Activated T-cell treated with anti-CD3 and anti-CD28 coated beads, Interleukin-2, amount 50 U/mL, for 72 hours (primary cell): Measurements from ENCODE around the gene CRYBA4. TPM values are rescaled to one million over a fixed set of nuclear protein-coding genes. Genes with fewer than 3 reads are reported as not detected.
A peak's percentile ranks its signal among the peaks of the same experiment; 100 is the strongest.

Experiments used
- ATAC-seq, 2 donors: fragments of 150-1000 bp; cut with Tn5 transposase; replicated peaks in 1 of 2; 2 replicates each; pipeline ENCODE4 v1.10.0; 2021; ENCODE audit warnings: moderate library complexity in 2 of 2, mild to moderate bottlenecking in 1 of 2
- DNase-seq, 2 donors: peaks; one replicate each; pipeline ENCODE4 v3.0.0; 2021 to 2022; ENCODE audit warnings: mixed read lengths in 1 of 2
- H3K27ac Mint-ChIP-seq: one replicate; pipeline ENCODE4 v1.8.0; 2022; ENCODE audit warnings: mild to moderate bottlenecking, moderate library complexity, mixed read lengths
- H3K27me3 Mint-ChIP-seq: one replicate; pipeline ENCODE4 v1.8.0; 2022; ENCODE audit warnings: low read depth, mixed read lengths
- H3K36me3 Mint-ChIP-seq, 2 donors: one replicate each; pipeline ENCODE4 v1.8.0; 2022; ENCODE audit warnings: mixed read lengths in 2 of 2, mild to moderate bottlenecking in 1 of 2; ENCODE audit not compliant: insufficient read depth in 2 of 2
- H3K4me1 Mint-ChIP-seq: one replicate; pipeline ENCODE4 v1.8.0; 2022; ENCODE audit warnings: low read depth, mixed read lengths
- H3K4me3 Mint-ChIP-seq, 2 donors: one replicate each; pipeline ENCODE4 v1.8.0; 2022; ENCODE audit warnings: mild to moderate bottlenecking in 2 of 2, mixed read lengths in 2 of 2, moderate library complexity in 2 of 2
- H3K9me3 Mint-ChIP-seq, 2 donors: one replicate each; pipeline ENCODE4 v1.8.0; 2022; ENCODE audit warnings: mixed read lengths in 2 of 2
- total RNA-seq, 2 donors: library from RNA; stranded (reverse); gene quantifications; one replicate each; pipeline ENCODE4 v1.2.3, GENCODE V29; 2022

Gene CRYBA4
- total RNA-seq, 2 donors from 2014 or later: 0.63 TPM; not detected in 1

GRCh38 chr22:26643418-26644100, 21.8 kb downstream of the CRYBA4 start:
- H3K27me3 Mint-ChIP-seq: peaks cover 8% of the 10 kb centered on the region
- peak overlapping the region; percentile 99 for H3K27ac Mint-ChIP-seq

DNA sequence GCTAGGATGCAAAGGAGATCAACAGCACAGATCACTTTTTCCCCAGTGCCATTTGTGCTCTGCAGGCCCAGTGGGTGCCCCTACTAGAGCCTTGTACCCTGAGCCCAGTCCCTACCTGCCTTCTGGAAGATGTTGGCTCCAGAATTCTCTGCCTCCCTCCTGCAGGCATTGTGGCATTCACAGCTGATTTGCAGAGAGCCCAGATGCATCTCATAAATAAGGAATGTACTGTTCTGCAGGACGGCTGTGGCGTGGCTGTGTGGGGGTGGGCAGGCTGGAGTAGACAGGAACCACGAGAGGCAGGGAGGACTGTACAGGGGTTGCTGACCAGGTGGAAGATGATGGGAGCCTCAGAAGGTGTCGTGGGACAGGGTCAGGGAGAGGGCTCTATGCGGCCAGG, 24.4 kb downstream of the CRYBA4 start:
- ATAC-seq: no peak
- no peak for DNase-seq
- H3K27ac Mint-ChIP-seq: no peak overlapping the region
- no peak overlapping the region for H3K4me3 Mint-ChIP-seq
- no peaks in the 10 kb centered on the region for H3K9me3 Mint-ChIP-seq
- H3K27me3 Mint-ChIP-seq: peaks cover 8% of the 10 kb centered on the region
- peaks cover 81% of the 10 kb centered on the region for H3K4me1 Mint-ChIP-seq
- H3K36me3 Mint-ChIP-seq: no peaks in the 10 kb centered on the region

More at GRCh38 chr22:26643418-26644100, 21.8 kb downstream of the CRYBA4 start:
- DNase-seq (no peak), ATAC-seq (no peak)
- Mint-ChIP-seq H3K9me3 (no peaks in the 10 kb centered on the region), H3K36me3 (no peaks in the 10 kb centered on the region), H3K4me3 (peak overlapping the region; percentile 75 to 91), H3K4me1 (peaks cover 76% of the 10 kb centered on the region)

DNA sequence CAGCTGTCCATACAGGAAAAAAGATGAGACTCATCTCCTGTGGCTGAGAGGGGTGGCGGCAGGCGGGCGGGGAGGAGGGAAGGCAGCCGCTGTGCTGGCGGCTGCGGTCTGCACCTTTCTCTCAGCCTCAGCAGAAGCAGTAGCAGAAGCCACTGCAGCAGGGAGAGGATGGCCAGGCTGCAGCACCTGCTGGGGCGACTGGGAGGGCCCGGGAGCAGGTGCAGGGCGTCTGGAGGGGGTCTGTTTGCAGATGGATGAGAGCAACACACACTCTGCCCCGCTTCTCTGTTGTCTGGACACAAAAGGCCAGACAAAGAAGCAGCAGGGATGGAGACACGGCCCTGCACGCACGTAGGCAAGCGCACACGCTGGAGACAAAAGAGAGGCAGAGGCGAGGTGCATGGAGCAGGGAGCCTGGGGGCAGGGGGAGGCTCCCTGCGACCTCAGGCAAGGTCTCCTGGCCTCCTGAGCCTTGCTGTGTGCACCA, 26.3 kb downstream of the CRYBA4 start:
- Mint-ChIP-seq H3K27me3 (peaks cover 8% of the 10 kb centered on the region), H3K4me1 (peaks cover 75% of the 10 kb centered on the region), H3K9me3 (no peaks in the 10 kb centered on the region), H3K4me3 (peak overlapping the region; percentile 31 to 73), H3K36me3 (no peaks in the 10 kb centered on the region), H3K27ac (peak overlapping the region; percentile 13)
- ATAC-seq: peak; percentile 39 to 45
- DNase-seq: peak; percentile 47 to 52

GRCh38 chr22:26648528-26649388, 27.0 kb downstream of the CRYBA4 start:
- Mint-ChIP-seq H3K9me3 (no peaks in the 10 kb centered on the region), H3K4me1 (peaks cover 68% of the 10 kb centered on the region), H3K4me3 (peak overlapping the region; percentile 31 to 73), H3K27ac (peak overlapping the region; percentile 21), H3K36me3 (no peaks in the 10 kb centered on the region), H3K27me3 (peaks cover 8% of the 10 kb centered on the region)
- no peak for ATAC-seq
- DNase-seq: no peak

DNA sequence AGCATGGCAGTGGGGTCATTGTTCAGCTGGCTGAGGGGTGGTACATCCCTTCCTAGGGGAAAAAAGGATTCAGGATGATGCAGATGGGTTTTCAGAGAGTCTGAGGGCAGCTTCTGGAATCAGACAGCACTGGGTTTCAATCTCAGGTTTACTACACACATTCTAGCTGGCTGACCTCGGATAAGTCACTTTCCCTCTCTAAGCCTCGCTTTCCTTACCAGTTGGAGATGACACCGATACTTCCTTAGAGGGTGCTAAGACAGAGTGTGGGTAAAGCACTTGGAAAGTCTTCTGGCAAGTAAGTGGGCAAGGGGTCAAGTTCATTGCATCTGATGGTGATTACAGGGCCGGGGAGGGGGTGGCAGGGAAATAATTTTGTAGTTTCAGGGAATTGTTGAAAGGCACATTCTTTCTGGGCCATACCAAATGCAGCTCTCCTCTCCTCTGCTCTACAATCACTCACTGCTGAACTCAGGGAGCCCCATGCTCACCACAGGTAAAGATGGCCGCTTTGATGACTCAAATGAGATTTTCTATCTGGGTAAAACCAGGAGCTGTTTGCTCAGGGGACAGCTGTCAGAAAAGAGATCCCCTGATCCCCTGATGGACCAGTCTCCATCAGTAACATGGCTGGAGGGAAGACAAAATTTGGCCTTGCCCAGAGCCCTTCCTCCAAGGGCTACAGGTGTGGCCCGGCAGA, 29.1 kb downstream of the CRYBA4 start:
- peak; percentile 85 to 87 for ATAC-seq
- H3K27ac Mint-ChIP-seq: no peak overlapping the region
- DNase-seq: peak; percentile 48 to 50
- H3K27me3 Mint-ChIP-seq: peaks cover 8% of the 10 kb centered on the region
- H3K4me3 Mint-ChIP-seq: peak overlapping the region; percentile 41 to 45
- no peaks in the 10 kb centered on the region for H3K9me3 Mint-ChIP-seq
- peaks cover 57% of the 10 kb centered on the region for H3K4me1 Mint-ChIP-seq
- no peaks in the 10 kb centered on the region for H3K36me3 Mint-ChIP-seq

GRCh38 chr22:26651815-26652214, 30.1 kb downstream of the CRYBA4 start:
- peaks cover 2% of the 10 kb centered on the region for H3K27me3 Mint-ChIP-seq
- no peak for DNase-seq
- no peaks in the 10 kb centered on the region for H3K9me3 Mint-ChIP-seq
- no peak for ATAC-seq
- H3K4me1 Mint-ChIP-seq: peaks cover 50% of the 10 kb centered on the region
- no peak overlapping the region for H3K4me3 Mint-ChIP-seq
- H3K27ac Mint-ChIP-seq: no peak overlapping the region
- H3K36me3 Mint-ChIP-seq: no peaks in the 10 kb centered on the region

DNA sequence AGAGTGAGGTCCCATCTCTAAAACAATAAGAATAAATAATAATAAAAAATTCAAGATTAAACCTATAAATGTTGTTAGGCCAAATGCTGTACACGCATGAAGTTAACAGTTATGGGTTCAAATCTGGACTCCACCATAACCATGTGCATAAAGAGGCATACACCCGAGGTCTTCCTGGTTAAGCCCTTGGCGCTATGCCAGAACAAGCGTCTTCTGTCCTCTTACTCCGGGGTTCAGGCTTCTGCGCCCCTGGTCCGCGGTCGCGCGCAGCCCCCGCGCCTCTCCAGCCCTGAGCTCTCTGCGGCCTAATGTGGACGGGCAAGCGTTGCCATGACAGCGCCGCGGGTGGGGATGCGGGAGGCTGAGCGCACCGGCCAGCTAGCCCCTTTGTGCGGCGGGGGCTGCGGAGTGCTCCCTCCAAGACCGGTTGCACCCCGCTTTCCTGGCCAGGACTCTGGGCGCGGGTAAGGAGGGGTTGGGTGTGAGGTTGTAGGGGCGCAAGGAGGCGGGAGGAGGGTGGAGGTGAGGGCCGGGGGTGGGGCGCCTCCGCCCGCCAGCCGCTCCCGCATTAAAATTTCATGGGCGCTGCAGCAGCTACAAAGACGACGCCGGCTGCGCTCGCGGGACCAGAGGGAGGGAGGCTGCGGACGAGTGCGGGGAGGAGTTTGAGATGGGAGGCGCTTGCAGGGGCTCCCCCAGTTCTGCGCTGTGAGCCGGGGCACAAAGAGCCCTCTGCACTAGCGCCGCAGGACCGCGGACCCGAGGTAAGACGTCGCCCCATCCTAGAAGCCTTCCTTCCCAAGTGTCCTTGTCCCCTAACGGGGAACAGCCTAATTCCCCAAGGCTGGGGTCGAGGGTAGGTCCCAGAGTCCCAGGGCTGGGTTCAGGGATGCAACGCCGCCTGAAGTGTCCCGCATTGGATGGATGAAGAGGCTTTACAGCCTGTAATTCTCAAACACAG, 35.4 kb downstream of the CRYBA4 start, which contains the start of gene MIAT:
Gene MIAT (plus strand): TSS at position 698 of the 961 bp plus-strand sequence.
- H3K4me3 Mint-ChIP-seq: peak within 1 kb of the TSS; percentile 91 to 95
- H3K9me3 Mint-ChIP-seq: no peaks in the 10 kb centered on the region
- H3K27me3 Mint-ChIP-seq: no peaks in the 10 kb centered on the region
- peaks cover 25% of the 10 kb centered on the region for H3K4me1 Mint-ChIP-seq
- H3K36me3 Mint-ChIP-seq: peaks cover 0 to 1% of the 10 kb centered on the region in 2 donors
- peak; percentile 83 to 87 for ATAC-seq
- peak within 1 kb of the TSS; percentile 76 for H3K27ac Mint-ChIP-seq
- DNase-seq: peak; percentile 80 to 85

DNA sequence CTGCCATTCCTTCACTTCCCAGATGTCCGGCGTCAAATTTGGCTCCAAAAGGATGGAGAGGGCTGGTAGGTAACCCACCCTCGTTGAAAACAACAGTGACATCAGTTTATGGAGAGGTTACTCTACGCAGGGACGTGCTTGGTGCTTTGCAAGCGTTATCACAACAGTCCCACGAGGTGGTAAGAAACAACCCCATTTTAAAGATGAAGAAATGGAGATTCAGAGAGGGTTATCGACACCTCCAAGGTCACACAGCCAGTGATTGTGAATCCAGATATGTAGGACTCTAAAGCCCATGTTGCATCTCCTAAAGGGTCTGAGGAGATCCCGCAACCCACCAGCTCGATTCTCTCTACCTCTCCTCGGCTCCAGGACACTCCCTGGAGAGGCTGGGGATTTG, 36.4 kb downstream of the CRYBA4 start:
- no peak for DNase-seq
- no peaks in the 10 kb centered on the region for H3K9me3 Mint-ChIP-seq

DNA sequence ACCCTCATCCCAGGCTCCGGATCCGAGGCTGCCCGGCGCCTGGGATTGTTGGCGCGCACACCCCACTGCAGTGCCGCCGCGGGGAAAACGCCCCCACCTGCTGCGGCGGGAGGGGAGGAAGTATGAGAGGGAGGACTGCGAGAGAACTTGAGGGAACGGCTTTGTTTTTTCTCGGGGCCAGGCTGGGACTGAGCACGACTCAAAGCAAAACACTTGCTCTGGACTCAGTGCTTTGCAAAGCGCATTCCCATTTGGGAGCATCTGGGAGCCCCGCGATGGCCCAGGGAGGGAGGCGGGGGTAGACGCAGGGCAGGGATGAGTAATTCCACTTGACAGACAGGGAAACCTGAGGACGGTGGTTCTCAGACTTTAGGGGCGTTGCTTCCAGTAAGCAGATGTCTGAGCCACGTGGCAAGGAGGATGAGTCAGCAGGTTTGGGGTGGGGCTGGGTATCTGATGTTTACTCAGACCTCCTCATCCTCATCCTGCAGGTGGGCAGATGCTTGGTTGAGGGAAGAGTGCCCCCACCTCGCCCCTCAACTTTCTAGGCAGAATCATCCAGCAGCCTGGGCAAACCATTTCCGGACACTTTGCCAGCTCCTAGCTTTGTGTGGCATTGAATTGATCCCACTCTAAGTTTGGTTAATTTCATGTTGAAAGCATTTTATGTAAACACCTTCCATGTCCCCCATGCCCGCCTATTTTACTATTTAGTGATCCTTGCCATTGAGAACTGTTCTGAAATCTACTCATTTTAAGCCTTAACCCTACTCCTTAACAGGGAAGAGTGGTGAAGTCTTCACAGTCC, 37.1 kb downstream of the CRYBA4 start:
- Mint-ChIP-seq H3K4me3 (peak overlapping the region; percentile 91 to 95), H3K27me3 (no peaks in the 10 kb centered on the region), H3K36me3 (peaks cover 0 to 1% of the 10 kb centered on the region in 2 donors), H3K27ac (peak overlapping the region; percentile 76), H3K9me3 (no peaks in the 10 kb centered on the region), H3K4me1 (peaks cover 22% of the 10 kb centered on the region)
- DNase-seq (peak; percentile 87 to 88), ATAC-seq (peak; percentile 85 to 87)

More for the DNA sequence above, 36.4 kb downstream of the CRYBA4 start:
- peaks cover 22% of the 10 kb centered on the region for H3K4me1 Mint-ChIP-seq
- no peaks in the 10 kb centered on the region for H3K27me3 Mint-ChIP-seq
- H3K4me3 Mint-ChIP-seq: peak overlapping the region; percentile 91 to 95
- H3K27ac Mint-ChIP-seq: peak overlapping the region; percentile 76
- peak in 1 of 2 donors; percentile 8 for ATAC-seq
- H3K36me3 Mint-ChIP-seq: peaks cover 0 to 1% of the 10 kb centered on the region in 2 donors

DNA sequence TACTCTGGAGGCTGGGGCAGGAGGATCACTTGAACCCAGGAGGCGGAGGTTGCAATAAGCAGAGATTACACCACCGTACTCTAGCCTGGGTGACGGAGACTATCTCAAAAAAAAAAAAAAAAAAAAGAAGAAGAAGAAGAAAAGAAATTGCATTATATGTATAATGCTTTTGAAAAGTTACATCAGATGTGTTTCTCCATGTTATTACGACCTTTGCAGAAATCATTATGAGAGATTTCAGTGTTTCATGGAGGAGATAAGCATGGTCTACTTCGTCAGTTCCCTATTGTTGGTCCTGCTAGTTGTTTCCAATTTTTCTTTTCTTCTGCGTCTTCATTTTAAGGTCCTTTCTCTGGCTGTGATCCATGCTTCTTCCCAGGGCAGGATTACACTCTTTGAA, 38.6 kb downstream of the CRYBA4 start:
- Mint-ChIP-seq H3K4me3 (no peak overlapping the region), H3K36me3 (peaks cover 0 to 1% of the 10 kb centered on the region in 2 donors), H3K9me3 (no peaks in the 10 kb centered on the region), H3K27ac (no peak overlapping the region), H3K27me3 (no peaks in the 10 kb centered on the region), H3K4me1 (peaks cover 34% of the 10 kb centered on the region)
- no peak for DNase-seq
- ATAC-seq: no peak

DNA sequence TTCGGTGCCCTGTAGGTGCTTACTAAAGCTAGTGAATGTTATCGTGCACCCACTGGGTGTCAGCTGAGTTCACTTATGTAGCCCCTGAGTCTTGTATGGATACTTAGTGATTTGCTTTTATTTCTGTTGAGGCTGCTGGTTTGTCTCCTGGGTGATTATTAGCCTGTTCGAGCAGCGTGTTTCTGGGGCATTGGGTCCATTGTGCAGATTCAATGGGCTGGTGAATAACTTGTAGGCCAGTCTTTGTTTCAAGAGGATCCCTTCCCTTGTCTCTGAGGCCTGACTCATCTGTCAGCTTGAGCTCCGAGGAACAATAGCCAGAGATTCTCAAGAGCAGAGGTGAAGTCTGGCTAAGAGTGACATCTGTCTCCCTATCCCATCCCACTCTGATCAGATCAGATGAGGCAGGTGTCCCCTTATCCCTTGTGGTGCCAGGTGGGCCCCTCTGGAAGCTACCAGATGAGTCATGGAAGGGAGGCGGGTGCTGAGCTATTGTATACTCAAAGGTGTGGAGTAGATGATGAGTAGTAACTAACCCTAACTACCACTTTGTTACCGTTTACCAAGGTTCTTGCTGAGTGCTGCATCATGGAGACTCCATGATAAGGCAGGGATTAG, 39.3 kb downstream of the CRYBA4 start:
- DNase-seq (no peak), ATAC-seq (no peak)
- no peaks in the 10 kb centered on the region for H3K27me3 Mint-ChIP-seq
- H3K27ac Mint-ChIP-seq: no peak overlapping the region
- no peak overlapping the region for H3K4me3 Mint-ChIP-seq
- H3K9me3 Mint-ChIP-seq: no peaks in the 10 kb centered on the region
- H3K36me3 Mint-ChIP-seq: peaks cover 0 to 1% of the 10 kb centered on the region in 2 donors
- H3K4me1 Mint-ChIP-seq: peaks cover 41% of the 10 kb centered on the region
